Measurements from ENCODE around the gene SLC1A4.

GRCh38 chr2:65044097-65044735 lies 55.0 kb downstream of the SLC1A4 start:
- TF ChIP-seq CTCF (IDR thresholded peaks at IDR 0.05), result no peak
- TF ChIP-seq POLR2A (IDR thresholded peaks at IDR 0.05), result no peak
